NCI-H748 (cell line): ENCODE data around the gene COL26A1.
"Not testable (repeated sequence)": the region's sequence is repeated elsewhere in the genome, so short reads cannot be mapped to it uniquely, and the experiment has no call there.

Source experiments
- DNase-seq: peaks from one replicate; lab custom pipeline; 2025; ENCODE audit not compliant: unreplicated experiment; lab: John Stamatoyannopoulos, UW

COL26A1 gene

DNA sequence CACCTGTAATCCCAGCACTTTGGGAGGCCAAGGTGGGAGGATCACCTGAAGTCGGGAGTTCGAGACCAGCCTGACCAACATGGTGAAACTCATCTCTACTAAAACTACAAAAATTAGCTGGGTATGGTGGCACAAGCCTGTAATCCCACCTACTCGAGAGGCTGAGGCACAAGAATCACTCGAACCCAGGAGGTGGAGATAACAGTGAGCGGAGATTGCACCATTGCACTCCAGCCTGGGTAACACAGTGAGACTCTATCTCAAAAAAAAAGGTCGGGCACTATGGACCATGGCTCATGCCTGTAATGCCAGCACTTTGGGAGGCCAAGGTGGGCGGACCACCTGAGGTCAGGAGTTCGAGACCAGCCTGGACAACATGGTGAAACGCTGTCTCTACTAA lies 127.8 kb downstream of the COL26A1 start:
- not testable (repeated sequence) for DNase-seq

DNA sequence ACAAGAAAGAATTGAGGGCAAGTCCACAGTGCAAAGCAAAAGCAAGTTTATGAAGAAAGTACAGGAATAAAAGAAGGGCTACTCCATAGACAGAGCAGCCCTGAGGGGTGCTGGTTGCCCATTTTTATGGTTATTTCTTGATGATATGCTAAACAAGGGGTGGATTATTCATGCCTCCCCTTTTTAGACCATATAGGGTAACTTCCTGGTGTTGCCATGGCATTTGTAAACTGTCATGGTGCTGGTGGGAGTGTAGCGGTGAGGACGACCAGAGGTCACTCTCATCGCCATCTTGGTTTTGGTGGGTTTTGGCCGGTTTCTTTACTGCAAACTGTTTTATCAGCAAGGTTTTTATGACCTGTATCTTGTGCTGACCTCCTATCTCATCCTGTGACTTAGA lies 128.8 kb downstream of the COL26A1 start:
- DNase-seq: not testable (repeated sequence)

GRCh38 chr7:101494602-101495329 lies 132.1 kb downstream of the COL26A1 start:
- no peak for DNase-seq

- no peak for DNase-seq
Observed at GRCh38 chr7:101496017-101496416, 133.3 kb downstream of the COL26A1 start.

DNA sequence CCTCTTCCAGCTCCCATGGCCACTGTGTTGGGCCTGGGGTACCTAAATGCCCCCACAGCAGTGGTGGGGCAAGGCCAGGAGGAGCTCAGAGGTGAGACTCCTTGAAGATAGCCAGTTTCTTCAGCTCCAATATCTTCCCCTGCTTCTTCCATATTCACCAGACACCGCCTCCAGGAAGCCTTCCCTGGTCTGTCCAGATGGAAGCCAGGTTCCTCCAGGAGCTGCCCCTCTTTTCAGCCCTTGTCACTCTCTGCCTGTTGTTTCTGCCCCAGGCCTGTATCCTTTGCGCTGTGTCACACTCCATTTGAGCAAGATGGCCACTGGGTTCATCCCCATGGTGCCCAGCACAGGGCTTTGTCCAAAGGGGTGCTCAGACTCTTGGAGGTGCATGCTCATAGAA lies 138.7 kb downstream of the COL26A1 start:
- no peak for DNase-seq

DNA sequence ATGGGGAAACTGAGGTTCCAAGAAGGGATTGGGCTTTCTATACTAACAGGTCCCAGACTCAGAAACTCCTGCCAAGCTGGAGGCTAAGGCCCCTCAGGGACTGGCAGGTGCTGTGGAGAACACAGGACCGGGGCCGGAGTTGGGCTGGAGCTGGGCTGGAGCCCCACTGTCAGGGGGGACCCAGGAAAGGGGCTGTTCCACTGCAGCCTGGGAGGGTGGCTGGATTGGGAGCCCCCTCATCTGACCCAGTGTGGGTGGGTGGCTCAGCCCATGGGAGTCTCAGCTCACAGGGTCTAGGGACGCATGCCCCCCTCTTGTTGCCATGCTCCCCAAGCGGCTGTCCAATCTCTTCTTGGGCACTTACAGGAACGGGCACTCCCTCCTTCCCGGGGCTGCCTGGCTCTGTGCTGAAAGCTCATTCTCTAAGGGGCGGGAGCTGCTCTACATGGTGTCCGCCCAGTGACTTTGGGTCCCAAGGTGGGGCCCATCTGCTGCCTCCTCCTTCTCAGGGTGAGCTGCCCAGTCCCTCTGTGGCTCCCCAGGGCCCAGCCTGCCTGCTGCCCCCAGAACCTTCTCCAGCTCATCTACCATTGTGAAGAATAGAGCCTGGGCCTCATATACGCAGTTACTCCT lies 139.9 kb downstream of the COL26A1 start:
- DNase-seq: no peak

- not testable (repeated sequence) for DNase-seq
Observed at GRCh38 chr7:101505510-101505909, 142.8 kb downstream of the COL26A1 start.

DNA sequence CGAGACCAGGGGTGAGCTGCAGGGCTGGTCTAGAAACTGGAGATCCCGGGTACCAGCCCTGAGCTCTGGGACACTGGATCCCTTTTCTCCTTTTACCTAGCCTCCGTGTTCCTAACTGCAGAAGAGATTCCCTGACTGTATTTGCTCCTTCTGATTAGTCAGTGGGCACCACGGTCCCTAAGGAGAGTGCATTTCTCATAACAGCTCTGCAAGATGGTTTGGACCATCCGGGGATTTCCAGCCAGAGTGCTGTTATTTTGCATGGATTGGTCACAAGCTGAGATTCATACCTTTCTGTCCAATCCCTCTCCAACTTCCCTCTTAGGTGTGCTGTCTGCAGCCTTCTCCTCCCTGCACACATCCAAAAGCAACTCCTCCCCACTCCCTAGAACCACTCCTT lies 143.9 kb downstream of the COL26A1 start:
- DNase-seq: no peak

GRCh38 chr7:101507327-101507726 lies 144.7 kb downstream of the COL26A1 start:
- DNase-seq: no peak

DNA sequence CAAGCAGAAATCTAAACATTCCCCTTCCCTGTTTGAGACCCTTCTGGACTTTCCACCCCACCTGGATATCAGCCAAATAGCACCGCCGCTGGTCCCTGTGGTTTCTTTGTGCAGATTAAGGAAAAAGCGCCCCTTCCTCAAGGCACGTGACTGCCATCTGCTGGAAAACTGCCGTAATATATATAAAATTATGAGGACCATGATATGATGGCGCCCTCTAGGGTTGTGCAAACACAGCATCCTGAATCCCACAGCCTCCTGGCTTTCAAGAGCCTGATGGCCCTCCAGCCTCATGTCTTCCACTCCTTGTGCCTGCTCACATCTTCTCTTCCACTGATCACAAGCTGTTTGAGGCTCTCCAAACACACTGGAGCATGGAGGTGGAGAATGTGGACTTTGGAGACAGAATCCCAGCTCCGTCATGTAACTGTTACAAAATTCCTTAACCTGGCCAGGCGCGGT lies 145.1 kb downstream of the COL26A1 start:
- peak; percentile 76 for DNase-seq

- no peak for DNase-seq
Observed at GRCh38 chr7:101510297-101510696, 147.6 kb downstream of the COL26A1 start.

- DNase-seq: no peak
Observed at GRCh38 chr7:101511965-101512364, 149.3 kb downstream of the COL26A1 start.

DNA sequence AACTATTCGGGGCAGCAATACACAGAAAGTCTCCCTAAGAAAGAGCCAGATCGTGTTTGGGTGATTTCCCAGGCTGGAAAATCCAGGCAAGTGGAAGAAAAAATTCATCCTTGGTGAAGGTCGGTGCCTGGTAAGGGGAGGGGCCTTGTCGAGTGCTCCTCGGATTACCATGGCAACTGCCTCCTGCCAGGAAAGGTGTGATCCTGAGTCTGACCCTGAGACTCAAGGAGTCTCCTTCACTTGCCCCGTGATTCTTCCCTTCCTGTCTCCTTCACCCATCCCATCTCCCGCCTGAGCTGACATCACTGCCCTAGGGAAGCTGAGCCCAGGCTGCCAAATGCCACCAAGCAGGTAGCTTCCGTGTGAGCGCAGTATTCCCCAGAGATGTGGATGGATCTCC lies 154.2 kb downstream of the COL26A1 start:
- no peak for DNase-seq

DNA sequence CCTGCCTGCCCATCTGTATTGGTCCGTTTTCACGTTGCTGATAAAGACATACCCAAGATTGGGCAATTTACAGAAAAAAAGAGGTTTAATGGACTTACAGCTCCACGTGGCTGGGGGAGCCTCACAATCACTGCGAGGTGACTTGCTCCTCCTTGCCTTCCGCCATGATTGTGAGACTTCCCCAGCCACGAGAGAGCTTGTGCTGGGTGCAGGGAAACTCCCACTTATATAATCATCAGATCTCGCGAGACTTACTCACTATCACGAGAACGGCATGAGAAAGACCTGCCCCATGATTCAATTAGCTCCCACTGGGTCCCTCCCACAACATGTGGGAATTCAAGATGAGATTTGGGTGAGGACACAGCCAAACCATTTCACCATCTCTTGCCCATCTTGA lies 154.6 kb downstream of the COL26A1 start:
- DNase-seq: no peak

DNA sequence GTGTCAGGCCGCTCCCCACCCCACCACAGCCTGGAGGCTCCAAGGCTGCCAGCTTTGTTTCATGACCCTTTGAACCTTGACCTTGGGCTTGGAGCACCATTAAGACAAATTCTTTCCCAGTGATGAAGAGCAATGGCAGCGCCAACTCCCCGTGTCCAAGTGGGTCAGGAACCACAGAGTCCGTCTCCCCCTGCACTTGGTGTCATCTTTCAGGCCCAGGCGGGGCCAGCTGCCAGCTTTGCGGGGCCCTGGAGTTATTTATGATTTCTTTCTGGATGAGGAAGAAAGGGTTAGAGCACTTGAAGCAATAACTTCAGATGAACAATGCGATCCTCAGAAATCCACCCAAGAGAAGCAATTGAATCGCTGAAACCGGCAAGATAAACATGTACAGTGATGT lies 155.7 kb downstream of the COL26A1 start:
- no peak for DNase-seq

DNA sequence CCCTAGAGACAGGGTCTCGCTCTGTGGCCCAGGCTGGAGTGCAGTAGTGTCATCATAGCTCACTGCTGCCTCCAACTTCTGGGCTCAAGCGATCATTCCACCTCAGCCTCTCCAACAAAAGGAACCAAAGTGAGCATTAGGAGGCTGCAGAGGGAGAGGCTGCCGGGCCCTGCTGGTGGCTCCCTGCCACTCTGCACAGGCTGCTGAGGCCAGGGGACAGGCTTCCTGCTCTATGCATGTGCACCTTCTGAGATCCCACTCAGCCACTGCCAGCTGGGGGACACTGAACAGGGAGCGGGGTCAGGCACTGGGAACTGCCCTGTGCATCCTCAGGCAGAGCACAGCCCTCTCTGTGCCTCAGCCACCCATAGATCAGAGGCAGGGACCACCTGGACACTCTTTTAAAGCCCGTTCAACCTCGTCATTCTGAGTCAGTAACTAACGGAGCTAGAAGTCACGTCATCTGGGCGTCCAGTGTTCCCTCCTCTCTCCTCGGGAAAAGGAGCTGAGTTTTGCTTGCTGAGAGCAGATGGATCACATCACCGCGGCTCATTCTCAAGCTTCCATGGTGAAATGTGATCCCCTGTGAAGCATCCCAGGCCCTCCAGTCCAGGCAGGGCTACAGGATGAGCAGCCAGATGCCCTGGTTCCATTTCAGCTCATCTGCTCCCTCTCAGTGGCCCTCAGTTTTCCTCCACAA lies 156.8 kb downstream of the COL26A1 start:
- peak; percentile 8 for DNase-seq

- DNase-seq: no peak
Observed at GRCh38 chr7:101521430-101521925, 158.8 kb downstream of the COL26A1 start.

DNA sequence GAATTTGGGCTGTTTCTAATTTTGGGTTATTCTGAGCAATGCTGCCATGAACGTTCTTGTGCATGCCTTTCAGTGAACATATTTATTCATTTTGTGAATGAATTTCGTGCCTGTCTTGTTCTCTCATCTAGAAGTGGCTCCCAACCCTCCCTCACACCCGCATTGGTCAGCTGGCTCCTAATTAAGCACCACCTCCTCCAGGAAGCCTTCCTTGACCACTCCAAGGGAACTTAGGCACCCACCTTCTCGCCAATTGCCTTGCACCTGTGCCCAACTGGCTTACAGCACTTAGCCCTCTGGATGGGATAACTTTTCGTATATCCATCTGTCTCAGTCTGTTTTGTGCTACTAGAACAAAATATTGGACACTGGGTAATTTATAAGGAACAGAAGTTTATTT lies 159.3 kb downstream of the COL26A1 start:
- DNase-seq: no peak

- DNase-seq: no peak
Observed at GRCh38 chr7:101527844-101528667, 165.4 kb downstream of the COL26A1 start.

DNA sequence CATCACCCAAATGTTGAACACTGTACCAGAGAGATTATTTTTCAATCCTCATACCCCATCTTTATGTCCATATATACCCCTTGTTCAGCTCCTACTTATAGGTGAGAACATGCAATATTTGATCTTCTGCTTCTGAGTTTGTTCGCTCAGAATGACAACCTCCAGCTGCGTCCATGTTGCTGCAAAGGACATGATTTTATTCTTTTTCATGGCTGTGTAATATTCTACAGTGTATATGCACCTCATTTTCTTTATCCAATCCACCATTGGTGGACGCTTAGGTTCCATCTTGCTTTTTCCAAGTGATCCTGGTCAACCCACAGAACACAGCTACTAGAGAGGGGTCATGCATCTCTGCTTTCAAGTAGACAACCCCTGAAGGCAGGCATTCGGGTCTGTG lies 166.9 kb downstream of the COL26A1 start:
- no peak for DNase-seq

- peak; percentile 35 for DNase-seq
Observed at GRCh38 chr7:101531726-101532357, 169.2 kb downstream of the COL26A1 start.
